H1 (cell line): Measurements from ENCODE around the gene GSAP. TPM values are rescaled to one million over a fixed set of nuclear protein-coding genes. Genes with fewer than 3 reads are reported as not detected.

ENCODE experiments used
- CTCF ChIA-PET: fragments of 300-600 bp; sonication (Branson Sonifier 250); formaldehyde crosslinking; loops from one replicate; lab custom pipeline; 2021; ENCODE audit not compliant: partially characterized antibody; lab: Charles Lee
- POLR2A ChIA-PET: fragments of 300-600 bp; sonication (Branson Sonifier 250); formaldehyde crosslinking; loops from one replicate; lab custom pipeline; 2021; ENCODE audit warnings: inconsistent platforms; ENCODE audit not compliant: partially characterized antibody; lab: Charles Lee
- DNase-seq, 2 experiments: peaks; one replicate each; pipeline versions ENCODE4 v3.0.0 to v3.0.0-alpha.2; 2010 to 2022; ENCODE audit warnings: low spot score in 2 of 2, low read depth in 1 of 2, mixed read lengths in 1 of 2
- FAIRE-seq: peaks from 2 replicates; lab custom pipeline; 2011; peaks lifted over from hg19 to GRCh38; lab: Jason Lieb, UNC
- H2AFZ ChIP-seq: 2 replicates; pipeline ENCODE4 v1.8.1; 2012; ENCODE audit warnings: low read length, inconsistent platforms
- H2AK5ac ChIP-seq: 2 replicates; pipeline ENCODE4 v1.6.1; 2013; ENCODE audit warnings: low read depth, low read length
- H2BK120ac ChIP-seq: replicated peaks from 2 replicates; pipeline ENCODE3; 2013; ENCODE audit warnings: low read depth, low read length, inconsistent platforms
- H2BK12ac ChIP-seq: 2 replicates; pipeline ENCODE4 v1.6.1; 2013; ENCODE audit warnings: low read depth, low read length
- H2BK15ac ChIP-seq: 2 replicates; pipeline ENCODE4 v1.6.1; 2013; ENCODE audit warnings: low read length
- H2BK20ac ChIP-seq: 2 replicates; pipeline ENCODE4 v1.6.1; 2013; ENCODE audit warnings: low read length
- H2BK5ac ChIP-seq: 2 replicates; pipeline ENCODE4 v1.6.1; 2013; ENCODE audit warnings: low read depth, low read length
- H3K14ac ChIP-seq: 2 replicates; pipeline ENCODE4 v1.6.1; 2013; ENCODE audit warnings: inconsistent platforms; ENCODE audit not compliant: insufficient read length
- H3K18ac ChIP-seq: 2 replicates; pipeline ENCODE4 v1.6.1; 2013; ENCODE audit warnings: low read length; ENCODE audit errors: extremely low read depth
- H3K23ac ChIP-seq: 2 replicates; pipeline ENCODE4 v1.6.1; 2013; ENCODE audit warnings: inconsistent platforms; ENCODE audit not compliant: insufficient read length
- H3K23me2 ChIP-seq: 2 replicates; pipeline ENCODE4 v1.6.1; 2013; ENCODE audit warnings: low read depth, low read length
- H3K27ac ChIP-seq: 2 replicates; pipeline ENCODE4 v1.6.1; 2011; ENCODE audit warnings: low read depth, low read length, inconsistent platforms
- H3K27me3 ChIP-seq, 4 experiments: replicated peaks in 1 of 4; 1 replicate in 1 of 4; 2 replicates in 3 of 4; pipeline versions ENCODE4 v1.6.1 to v1.8.1; 2011 to 2013; ENCODE audit warnings: low read length in 3 of 4, mild to moderate bottlenecking in 3 of 4, inconsistent platforms in 2 of 4, mixed read lengths in 2 of 4, moderate library complexity in 1 of 4; ENCODE audit not compliant: control insufficient read depth in 3 of 4, insufficient read depth in 3 of 4; ENCODE audit errors: extremely low read depth in 1 of 4
- H3K36me3 ChIP-seq, 4 experiments: 2 replicates each; pipeline versions ENCODE4 v1.6.1 to v1.8.1; 2011 to 2013; ENCODE audit warnings: mild to moderate bottlenecking in 4 of 4, low read length in 3 of 4, moderate library complexity in 2 of 4, control low read depth in 1 of 4, inconsistent platforms in 1 of 4; ENCODE audit not compliant: insufficient read depth in 4 of 4, control insufficient read depth in 2 of 4
- H3K4ac ChIP-seq: replicated peaks from 2 replicates; pipeline ENCODE3; 2013; ENCODE audit warnings: low read length, low read depth, mixed read lengths, inconsistent platforms; ENCODE audit not compliant: insufficient read length
- H3K4me1 ChIP-seq, 4 experiments: replicated peaks in 1 of 4; 1 replicate in 1 of 4; 2 replicates in 3 of 4; pipeline versions ENCODE4 v1.6.1 to v1.8.1; 2011 to 2013; ENCODE audit warnings: low read length in 3 of 4, inconsistent platforms in 2 of 4, mixed read lengths in 1 of 4; ENCODE audit not compliant: insufficient read depth in 4 of 4, control insufficient read depth in 3 of 4
- H3K4me2 ChIP-seq, 2 experiments: 2 replicates each; pipeline versions ENCODE4 v1.6.1 to v1.8.1; 2011 to 2013; ENCODE audit warnings: low read depth in 2 of 2, low read length in 2 of 2, control low read depth in 1 of 2, inconsistent platforms in 1 of 2, mild to moderate bottlenecking in 1 of 2; ENCODE audit not compliant: insufficient read depth in 1 of 2
- H3K4me3 ChIP-seq, 4 experiments: fragments of 200-600, 300-600 bp in 1 of 4; sonication (generic), shearing (Covaris generic), sonication (Bioruptor Twin) in 1 of 4; 2 replicates each; pipeline versions ENCODE4 v1.5.1 to v1.8.1; 2011 to 2016; ENCODE audit warnings: low read length in 4 of 4, low read depth in 3 of 4, control low read depth in 2 of 4, inconsistent platforms in 2 of 4, mild to moderate bottlenecking in 2 of 4, mixed read lengths in 1 of 4, moderate library complexity in 1 of 4; ENCODE audit not compliant: insufficient read depth in 2 of 4; ENCODE audit errors: extremely low read depth in 1 of 4
- H3K56ac ChIP-seq: replicated peaks from 2 replicates; pipeline ENCODE3; 2013; ENCODE audit warnings: low read depth, mild to moderate bottlenecking, mixed read lengths, low read length, inconsistent platforms; ENCODE audit not compliant: insufficient read length
- H3K79me1 ChIP-seq: 2 replicates; pipeline ENCODE4 v1.6.1; 2013; ENCODE audit warnings: low read depth, low read length, control low read depth
- H3K79me2 ChIP-seq, 2 experiments: 2 replicates each; pipeline versions ENCODE4 v1.6.1 to v1.8.1; 2012 to 2013; ENCODE audit warnings: low read length in 2 of 2, mild to moderate bottlenecking in 2 of 2, inconsistent platforms in 1 of 2; ENCODE audit not compliant: insufficient read depth in 2 of 2, control insufficient read depth in 1 of 2
- H3K9ac ChIP-seq, 4 experiments: replicated peaks in 1 of 4; 1 replicate in 1 of 4; 2 replicates in 3 of 4; pipeline versions ENCODE4 v1.6.1 to v1.8.1; 2011 to 2013; ENCODE audit warnings: low read depth in 3 of 4, low read length in 3 of 4, control low read depth in 2 of 4, mild to moderate bottlenecking in 2 of 4, moderate library complexity in 2 of 4, inconsistent platforms in 1 of 4; ENCODE audit errors: extremely low read depth in 1 of 4
- H3K9me3 ChIP-seq, 2 experiments: 2 replicates each; pipeline versions ENCODE4 v1.6.1 to v1.8.1; 2012 to 2013; ENCODE audit warnings: mild to moderate bottlenecking in 2 of 2, moderate library complexity in 2 of 2, control low read depth in 1 of 2, inconsistent platforms in 1 of 2, low read depth in 1 of 2, low read length in 1 of 2, mixed read lengths in 1 of 2; ENCODE audit not compliant: insufficient read depth in 2 of 2
- H4K20me1 ChIP-seq, 2 experiments: replicated peaks in 1 of 2; 2 replicates each; pipeline versions ENCODE3 to v1.8.1; 2011 to 2013; ENCODE audit warnings: inconsistent platforms in 2 of 2, low read length in 2 of 2, mild to moderate bottlenecking in 1 of 2; ENCODE audit not compliant: insufficient read depth in 2 of 2, control insufficient read depth in 1 of 2
- H4K5ac ChIP-seq: 2 replicates; pipeline ENCODE4 v1.6.1; 2013; ENCODE audit warnings: low read length, low read depth, mixed read lengths, inconsistent platforms; ENCODE audit not compliant: insufficient read length
- H4K8ac ChIP-seq: 2 replicates; pipeline ENCODE4 v1.8.0; 2013; ENCODE audit warnings: mild to moderate bottlenecking, moderate library complexity, low read length, inconsistent platforms; ENCODE audit not compliant: insufficient read depth; ENCODE audit errors: extremely low read depth
- H4K91ac ChIP-seq: replicated peaks from 2 replicates; pipeline ENCODE3; 2013; ENCODE audit warnings: low read length, mixed read lengths, inconsistent platforms; ENCODE audit not compliant: insufficient read length
- ZNF274 ChIP-seq: IDR thresholded peaks from 2 replicates; pipeline ENCODE4 v1.7.0; 2012; ENCODE audit warnings: low read length, borderline replicate concordance; ENCODE audit errors: extremely low read depth
- WGBS, 2 experiments: shearing (Covaris generic) in 1 of 2; methylation state at CpG; one replicate each; pipeline versions ENCODE4 v1.1.6 to v1.1.7; 2013 to 2015; ENCODE audit warnings: low lambda C conversion rate in 2 of 2, mixed read lengths in 2 of 2, inconsistent platforms in 1 of 2, low coverage in 1 of 2, missing lambda C conversion rate in 1 of 2; ENCODE audit not compliant: insufficient replicate concordance in 2 of 2, insufficient coverage in 1 of 2, insufficient read length in 1 of 2; ENCODE audit errors: extremely low coverage in 1 of 2, missing lambda C conversion rate in 1 of 2; 5-methylcytosine and 5-hydroxymethylcytosine counted together
- polyA plus RNA-seq, 7 experiments: library from polyadenylated mRNA; depleted of rRNA in 3 of 7; stranded (reverse) in 5 of 7; unstranded in 2 of 7; fragments of >200 nt in 5 of 7; fragments of 200-250 nt in 2 of 7; gene quantifications; 1 replicate in 5 of 7; 2 replicates in 1 of 7; 4 replicates in 1 of 7; pipeline versions ENCODE4 v1.2.1 to v1.2.3, GENCODE V29; 2011 to 2013; ENCODE audit warnings: missing spikeins in 2 of 7, mixed read lengths in 2 of 7
- total RNA-seq: library from RNA; stranded (reverse); fragmentation: NEBNext Ultra II Directional; extraction: Animal tissue kit (Norgen Biotek cat#: 25700); gene quantifications from 2 replicates; pipeline ENCODE4 v1.2.1, GENCODE V29; 2021
- TF ChIP-seq, protein P1 (sequence below): IDR thresholded peaks from 2 replicates; pipeline ENCODE4 v1.6.1; 2011; ENCODE audit warnings: low read depth, mild to moderate bottlenecking, low read length; ENCODE audit not compliant: insufficient read depth
- TF ChIP-seq, protein P2 (sequence below): IDR thresholded peaks from 2 replicates; pipeline ENCODE4 v1.6.1; 2012; ENCODE audit warnings: inconsistent platforms

Gene GSAP
- total and polyA plus RNA-seq, 2 of the 8 experiments (the other 6 are each of a cell fraction or from before 2014, with no cell fraction given) = 0.93 to 2.1 TPM

- no peaks in the 10 kb centered on the region for H3K79me1 ChIP-seq
- H2AK5ac ChIP-seq = no peak overlapping the region
- FAIRE-seq = no peak
- WGBS, 2 experiments = 90% methylated on average over 1 of the region's 1 CpG; no CpG with 5 or more reads in 1 of the 2 experiments
- H3K23me2 ChIP-seq = no peaks in the 10 kb centered on the region
- H3K4ac ChIP-seq = no peak overlapping the region
- H4K8ac ChIP-seq = no peak overlapping the region
- H4K5ac ChIP-seq = no peak overlapping the region
- no peaks in the 10 kb centered on the region for H3K36me3 ChIP-seq
- H2BK20ac ChIP-seq = no peak overlapping the region
- H3K79me2 ChIP-seq = no peaks in the 10 kb centered on the region
- H3K56ac ChIP-seq = no peak overlapping the region
- H3K4me1 ChIP-seq = no peaks in the 10 kb centered on the region
- H2BK15ac ChIP-seq = no peak overlapping the region
- no peaks in the 10 kb centered on the region for H3K9me3 ChIP-seq
- ChIA-PET POLR2A (interaction anchor here (1.3 kb wide), 1 partner anchor 12 kb away, joined by 3 read pairs; no protein-coding TSS in a partner anchor), CTCF (interaction anchor here (1.0 to 1.5 kb wide), 3 partner anchors 12 to 32 kb away, joined by 3 to 5 read pairs (median 3); no protein-coding TSS in a partner anchor)
- DNase-seq = no peak
- no peak overlapping the region for H2BK12ac ChIP-seq
- H3K4me3 ChIP-seq = no peak overlapping the region
- no peak overlapping the region for H3K9ac ChIP-seq
- no peak overlapping the region for H2BK120ac ChIP-seq
- H4K91ac ChIP-seq = no peak overlapping the region
- TF ChIP-seq, protein P1, sequence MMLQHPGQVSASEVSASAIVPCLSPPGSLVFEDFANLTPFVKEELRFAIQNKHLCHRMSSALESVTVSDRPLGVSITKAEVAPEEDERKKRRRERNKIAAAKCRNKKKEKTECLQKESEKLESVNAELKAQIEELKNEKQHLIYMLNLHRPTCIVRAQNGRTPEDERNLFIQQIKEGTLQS = no peak
- TF ChIP-seq, protein P2, sequence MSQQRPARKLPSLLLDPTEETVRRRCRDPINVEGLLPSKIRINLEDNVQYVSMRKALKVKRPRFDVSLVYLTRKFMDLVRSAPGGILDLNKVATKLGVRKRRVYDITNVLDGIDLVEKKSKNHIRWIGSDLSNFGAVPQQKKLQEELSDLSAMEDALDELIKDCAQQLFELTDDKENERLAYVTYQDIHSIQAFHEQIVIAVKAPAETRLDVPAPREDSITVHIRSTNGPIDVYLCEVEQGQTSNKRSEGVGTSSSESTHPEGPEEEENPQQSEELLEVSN = no peak
- no peak for TF ChIP-seq ZNF274
- no peaks in the 10 kb centered on the region for H4K20me1 ChIP-seq
- no peaks in the 10 kb centered on the region for H3K27me3 ChIP-seq
- H2AFZ ChIP-seq = no peak overlapping the region
- no peak overlapping the region for H3K27ac ChIP-seq
- H2BK5ac ChIP-seq = no peak overlapping the region
- no peak overlapping the region for H3K4me2 ChIP-seq
- no peak overlapping the region for H3K18ac ChIP-seq
- H3K23ac ChIP-seq = no peak overlapping the region
- no peak overlapping the region for H3K14ac ChIP-seq
These were observed 146.1 kb downstream of the GSAP start for GRCh38 chr7:77270094-77270480.
